ENCODE data around the gene HTRA2.
"Not testable (repeated sequence)": the region's sequence is repeated elsewhere in the genome, so short reads cannot be mapped to it uniquely, and the experiment has no call there.

HTRA2 gene

GRCh38 chr2:74559912-74560311 lies 30.2 kb downstream of the HTRA2 start:
- Histone ChIP-seq H3K9me3 (ENCODE audit: low read length) (no peaks in the 10 kb centered on the region), H3K9ac (ENCODE audit: low read length) (no peak overlapping the region), H3K27ac (ENCODE audit: low read depth, low read length, poor library complexity, severe bottlenecking) (no peak overlapping the region), H3F3A (ENCODE audit: insufficient read depth, low read length) (no peaks in the 10 kb centered on the region), H3K4me3 (ENCODE audit: low read depth, low read length, poor library complexity, severe bottlenecking) (no peak overlapping the region), H4K20me1 (ENCODE audit: insufficient read depth, low read length) (no peaks in the 10 kb centered on the region), H3K79me2 (ENCODE audit: insufficient read depth, low read length) (no peaks in the 10 kb centered on the region), H3K27me3 (ENCODE audit: insufficient read depth, low read length) (no peaks in the 10 kb centered on the region), H2AFZ (ENCODE audit: low read length) (no peak overlapping the region), H3K4me1 (ENCODE audit: insufficient read depth, low read length, severe bottlenecking) (peaks cover 8% of the 10 kb centered on the region), H3K36me3 (ENCODE audit: insufficient read depth, low read length) (peaks cover 6% of the 10 kb centered on the region; the same call in 1 of the 2 replicates), H3K9me2 (ENCODE audit: low read depth, low read length) (no peaks in the 10 kb centered on the region), H3K4me2 (ENCODE audit: low read length) (no peak overlapping the region)
- TF ChIP-seq CTCF (IDR thresholded peaks at IDR 0.05; ENCODE audit: low read length) (no peak), EZH2 (IDR thresholded peaks at IDR 0.05; ENCODE audit: borderline replicate concordance, low read length) (no peak)

GRCh38 chr2:74560591-74560990 lies 30.9 kb downstream of the HTRA2 start:
- H3K4me2 ChIP-seq (ENCODE audit: low read length): no peak overlapping the region
- H3K27me3 ChIP-seq (ENCODE audit: insufficient read depth, low read length): no peaks in the 10 kb centered on the region
- peaks cover 1% of the 10 kb centered on the region for H3K4me1 ChIP-seq (ENCODE audit: insufficient read depth, low read length, severe bottlenecking)
- H3K27ac ChIP-seq (ENCODE audit: low read depth, low read length, poor library complexity, severe bottlenecking): no peak overlapping the region
- no peaks in the 10 kb centered on the region for H3F3A ChIP-seq (ENCODE audit: insufficient read depth, low read length)
- TF ChIP-seq CTCF (IDR thresholded peaks at IDR 0.05; ENCODE audit: low read length) (no peak), EZH2 (IDR thresholded peaks at IDR 0.05; ENCODE audit: borderline replicate concordance, low read length) (no peak)
- H3K79me2 ChIP-seq (ENCODE audit: insufficient read depth, low read length): no peaks in the 10 kb centered on the region
- peaks cover 6% of the 10 kb centered on the region; the same call in 1 of the 2 replicates for H3K36me3 ChIP-seq (ENCODE audit: insufficient read depth, low read length)
- no peak overlapping the region for H2AFZ ChIP-seq (ENCODE audit: low read length)
- H3K9ac ChIP-seq (ENCODE audit: low read length): no peak overlapping the region
- H3K9me2 ChIP-seq (ENCODE audit: low read depth, low read length): no peaks in the 10 kb centered on the region
- no peak overlapping the region for H3K4me3 ChIP-seq (ENCODE audit: low read depth, low read length, poor library complexity, severe bottlenecking)
- no peaks in the 10 kb centered on the region for H3K9me3 ChIP-seq (ENCODE audit: low read length)
- no peaks in the 10 kb centered on the region for H4K20me1 ChIP-seq (ENCODE audit: insufficient read depth, low read length)

GRCh38 chr2:74561022-74561421 lies 31.3 kb downstream of the HTRA2 start:
- not testable (repeated sequence) for H3K27me3 ChIP-seq (ENCODE audit: insufficient read depth, low read length); H3K36me3 ChIP-seq (ENCODE audit: insufficient read depth, low read length); H2AFZ ChIP-seq (ENCODE audit: low read length); H3K4me2 ChIP-seq (ENCODE audit: low read length); H3K9ac ChIP-seq (ENCODE audit: low read length); H3F3A ChIP-seq (ENCODE audit: insufficient read depth, low read length); H3K4me3 ChIP-seq (ENCODE audit: low read depth, low read length, poor library complexity, severe bottlenecking); H3K9me3 ChIP-seq (ENCODE audit: low read length); H3K27ac ChIP-seq (ENCODE audit: low read depth, low read length, poor library complexity, severe bottlenecking); H3K4me1 ChIP-seq (ENCODE audit: insufficient read depth, low read length, severe bottlenecking); H3K79me2 ChIP-seq (ENCODE audit: insufficient read depth, low read length); H4K20me1 ChIP-seq (ENCODE audit: insufficient read depth, low read length); H3K9me2 ChIP-seq (ENCODE audit: low read depth, low read length)

- Histone ChIP-seq H3K4me3 (ENCODE audit: low read depth, low read length, poor library complexity, severe bottlenecking) (no peak overlapping the region), H3K27ac (ENCODE audit: low read depth, low read length, poor library complexity, severe bottlenecking) (no peak overlapping the region), H3K79me2 (ENCODE audit: insufficient read depth, low read length) (no peaks in the 10 kb centered on the region), H3K9ac (ENCODE audit: low read length) (no peak overlapping the region), H3K36me3 (ENCODE audit: insufficient read depth, low read length) (no peaks in the 10 kb centered on the region), H4K20me1 (ENCODE audit: insufficient read depth, low read length) (no peaks in the 10 kb centered on the region), H3F3A (ENCODE audit: insufficient read depth, low read length) (no peaks in the 10 kb centered on the region), H3K9me2 (ENCODE audit: low read depth, low read length) (no peaks in the 10 kb centered on the region), H3K4me2 (ENCODE audit: low read length) (no peak overlapping the region), H3K4me1 (ENCODE audit: insufficient read depth, low read length, severe bottlenecking) (no peaks in the 10 kb centered on the region), H3K27me3 (ENCODE audit: insufficient read depth, low read length) (no peaks in the 10 kb centered on the region), H2AFZ (ENCODE audit: low read length) (no peak overlapping the region), H3K9me3 (ENCODE audit: low read length) (no peaks in the 10 kb centered on the region)
- no peak for TF ChIP-seq CTCF (IDR thresholded peaks at IDR 0.05; ENCODE audit: low read length)
- TF ChIP-seq EZH2 (IDR thresholded peaks at IDR 0.05; ENCODE audit: borderline replicate concordance, low read length): no peak
These were observed 32.5 kb downstream of the HTRA2 start for GRCh38 chr2:74562126-74562775.

Measured in OCI-LY1 (cell line).